Stimulated activated CD8-positive, alpha-beta memory T cell treated with anti-CD3 and anti-CD28 coated beads, Interleukin-12 subunit alpha, Interleukin-12 subunit beta, amount 100 ng/mL, for 1 hour (primary cell): ENCODE data around the gene SMAD1.
"Not testable (repeated sequence)": the region's sequence is repeated elsewhere in the genome, so short reads cannot be mapped to it uniquely, and the experiment has no call there.

Source experiments
- DNase-seq: peaks from one replicate; pipeline ENCODE4 v3.0.0-alpha.2; 2020; ENCODE audit warnings: low read depth

The SMAD1 gene

DNA sequence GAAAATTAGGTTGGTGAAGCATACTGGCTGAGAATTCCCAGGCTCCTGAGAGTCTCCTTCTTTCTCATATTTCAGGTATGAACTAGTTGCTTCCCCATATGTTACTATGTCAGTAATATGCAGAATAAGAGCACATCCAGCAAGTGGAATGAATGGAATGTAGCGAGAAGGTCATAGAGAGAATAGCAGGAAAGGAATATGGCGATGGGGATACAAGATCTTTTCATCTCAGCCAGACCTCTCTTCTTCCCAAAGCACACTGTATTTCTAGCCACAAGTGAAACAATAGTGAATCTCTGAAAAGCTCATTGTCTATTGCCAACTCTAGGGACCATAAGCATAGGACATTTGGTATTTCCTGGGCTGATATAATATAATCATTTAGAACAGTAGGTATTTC is 82.9 kb downstream of the SMAD1 start:
- DNase-seq, result no peak

DNA sequence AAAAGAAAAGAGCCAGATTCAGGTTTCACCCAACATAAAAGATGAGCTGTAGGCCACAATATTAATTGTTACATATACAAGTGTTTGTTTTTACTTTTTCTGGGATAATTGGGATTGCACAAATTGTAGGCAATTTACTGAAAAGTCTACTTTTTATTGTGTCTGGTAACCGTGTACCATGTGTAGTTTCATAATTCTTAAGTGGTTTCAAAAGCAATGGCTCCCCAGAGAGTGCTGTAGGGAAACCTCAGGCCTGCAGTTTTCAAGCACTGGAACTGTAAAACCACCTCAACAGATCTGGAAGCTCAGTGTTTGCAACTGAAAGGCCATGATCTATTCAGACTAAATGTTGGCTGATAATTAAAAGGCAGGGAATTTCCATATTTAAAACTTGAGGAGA is 83.7 kb downstream of the SMAD1 start:
- DNase-seq, result no peak

DNA sequence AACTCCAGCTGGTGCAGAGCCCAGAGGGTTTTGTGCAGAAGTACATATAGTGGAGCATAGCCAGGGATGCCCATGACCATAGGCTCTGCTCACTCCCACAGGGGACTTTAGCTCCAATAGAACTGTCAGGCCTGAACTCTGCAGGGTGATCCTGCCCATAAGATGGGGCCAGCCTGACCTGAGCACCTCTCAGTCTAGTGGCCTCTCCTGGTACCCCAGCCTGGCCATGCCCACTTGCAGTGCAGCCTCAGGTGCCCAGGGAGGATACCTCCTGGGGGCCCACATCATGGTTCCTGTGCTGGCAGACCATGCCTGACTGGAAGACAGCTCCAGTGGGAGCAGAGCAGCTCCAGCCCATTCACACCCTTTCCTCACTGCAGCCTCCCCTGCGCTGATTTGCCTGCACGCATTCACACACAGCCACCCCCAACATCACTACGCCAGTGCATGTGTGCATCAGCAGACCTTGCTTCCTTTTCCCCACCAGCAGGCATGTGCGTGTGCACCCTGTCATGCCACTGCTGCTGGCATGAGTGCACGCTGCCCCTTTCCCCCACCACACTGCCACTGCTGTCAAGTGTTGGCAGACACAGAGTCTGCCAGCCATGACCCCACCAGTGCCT is 84.5 kb downstream of the SMAD1 start:
- DNase-seq, result no peak

DNA sequence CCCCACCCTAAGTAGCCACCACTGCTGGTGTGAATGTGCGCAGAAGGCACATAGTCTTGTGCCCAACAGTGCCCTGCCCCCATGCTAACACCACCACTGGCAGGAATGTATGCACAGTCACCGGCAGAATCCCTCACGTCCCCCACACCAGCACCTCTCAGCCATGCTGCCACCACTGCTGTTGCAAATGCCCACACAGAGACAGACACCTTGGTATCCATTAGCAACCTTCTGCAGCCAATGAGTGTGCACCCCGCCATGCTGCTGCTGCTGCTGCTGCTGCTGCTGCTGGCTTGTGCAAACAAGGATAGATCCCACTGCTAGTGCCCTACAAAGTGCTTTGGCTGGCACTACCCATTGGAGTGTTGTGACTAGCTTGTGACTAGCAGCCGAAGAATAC is 85.1 kb downstream of the SMAD1 start:
- DNase-seq, result no peak

DNA sequence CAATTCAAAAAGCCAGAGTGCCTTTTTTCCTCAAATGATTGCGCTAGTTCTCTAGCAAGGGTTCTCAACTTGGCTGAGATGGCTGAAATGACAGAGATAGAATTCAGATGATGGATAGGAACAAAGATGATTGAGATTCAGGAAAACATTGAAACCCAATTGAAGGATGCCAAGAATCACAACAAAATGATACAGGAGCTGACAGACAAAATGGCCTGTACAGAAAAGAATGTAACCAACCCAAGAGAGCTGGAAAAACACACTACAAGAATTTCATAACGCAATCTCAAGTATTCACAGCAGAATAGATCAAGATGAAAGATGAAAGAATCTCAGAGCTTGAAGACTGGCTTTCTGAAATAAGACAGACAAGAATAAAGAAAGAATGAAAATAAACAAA is 85.9 kb downstream of the SMAD1 start:
- DNase-seq, result no peak

DNA sequence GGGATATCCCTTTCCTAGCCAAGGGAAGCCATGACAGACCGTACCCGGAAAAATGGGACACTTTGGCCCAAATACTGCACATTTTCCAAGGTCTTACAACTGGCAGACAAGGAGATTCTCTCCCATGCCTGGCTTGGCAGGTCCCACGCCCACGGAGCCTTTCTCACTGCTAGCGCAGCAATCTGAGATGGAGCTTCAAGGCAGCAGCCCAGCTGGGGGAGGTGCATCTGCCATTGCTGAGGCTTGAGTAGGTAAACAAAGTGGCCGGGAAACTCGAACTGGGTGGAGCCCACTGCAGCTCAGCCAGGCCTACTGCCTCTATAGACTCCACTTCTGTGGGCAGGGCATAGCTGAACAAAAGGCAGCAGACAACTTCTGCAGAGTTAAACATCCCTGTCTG is 92.9 kb downstream of the SMAD1 start:
- not testable (repeated sequence) for DNase-seq

DNA sequence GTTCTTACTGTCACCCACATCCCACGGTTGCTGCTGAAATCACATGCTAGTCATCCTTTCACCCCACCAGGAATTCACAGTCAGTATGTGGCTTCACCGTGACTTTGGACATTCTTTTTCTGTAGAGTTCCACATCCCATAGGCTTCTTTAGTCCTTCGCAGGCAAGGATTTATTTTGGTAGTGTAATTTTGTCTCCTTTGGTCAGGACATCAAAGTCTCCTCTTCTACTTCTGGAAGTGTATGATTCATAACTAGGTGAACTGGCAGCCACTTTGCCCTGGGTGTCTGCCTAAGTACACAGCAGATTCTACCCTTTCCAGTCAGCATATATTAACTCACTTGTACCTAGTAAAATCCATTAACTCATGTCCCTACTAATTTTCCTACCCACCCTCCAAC is 99.3 kb downstream of the SMAD1 start:
- no peak for DNase-seq

DNA sequence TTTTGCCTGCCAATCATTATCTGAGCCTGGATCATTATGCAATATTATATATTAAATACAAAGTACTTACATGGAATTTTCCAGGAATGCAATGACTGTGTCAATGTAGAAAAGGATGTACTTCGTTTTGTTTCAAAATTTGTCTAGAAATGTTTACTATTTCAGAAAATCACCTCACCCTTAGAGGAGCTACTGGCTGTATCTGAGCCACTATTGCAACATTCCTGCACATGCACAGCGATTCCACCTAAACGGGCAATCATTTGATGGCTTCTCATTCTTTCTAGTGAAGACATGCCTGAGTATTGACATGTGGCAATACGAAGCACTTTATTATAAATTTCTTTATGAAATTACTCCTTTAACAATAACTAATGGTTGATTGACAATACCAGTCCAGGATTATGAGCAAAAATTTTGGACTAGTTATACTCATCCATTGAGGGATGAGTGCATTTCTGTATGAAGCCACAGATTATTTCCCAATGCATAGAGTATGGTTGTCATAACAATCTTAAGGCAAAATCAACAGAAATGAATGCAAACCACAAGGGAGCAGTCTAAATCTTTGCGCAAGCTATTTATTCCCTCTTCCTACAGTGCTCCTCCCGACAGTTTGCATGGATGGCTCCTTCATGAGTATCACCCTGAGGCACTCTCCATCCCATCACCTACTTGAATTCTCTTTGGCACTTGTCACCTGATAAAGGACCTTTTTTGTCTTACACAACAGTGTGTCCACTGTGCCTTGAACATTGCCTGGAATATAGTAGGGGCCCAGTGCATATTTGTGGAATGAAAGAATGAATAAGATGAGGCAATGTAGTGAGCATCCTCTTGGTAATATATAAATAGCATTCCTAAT is 101.8 kb downstream of the SMAD1 start:
- no peak for DNase-seq

DNA sequence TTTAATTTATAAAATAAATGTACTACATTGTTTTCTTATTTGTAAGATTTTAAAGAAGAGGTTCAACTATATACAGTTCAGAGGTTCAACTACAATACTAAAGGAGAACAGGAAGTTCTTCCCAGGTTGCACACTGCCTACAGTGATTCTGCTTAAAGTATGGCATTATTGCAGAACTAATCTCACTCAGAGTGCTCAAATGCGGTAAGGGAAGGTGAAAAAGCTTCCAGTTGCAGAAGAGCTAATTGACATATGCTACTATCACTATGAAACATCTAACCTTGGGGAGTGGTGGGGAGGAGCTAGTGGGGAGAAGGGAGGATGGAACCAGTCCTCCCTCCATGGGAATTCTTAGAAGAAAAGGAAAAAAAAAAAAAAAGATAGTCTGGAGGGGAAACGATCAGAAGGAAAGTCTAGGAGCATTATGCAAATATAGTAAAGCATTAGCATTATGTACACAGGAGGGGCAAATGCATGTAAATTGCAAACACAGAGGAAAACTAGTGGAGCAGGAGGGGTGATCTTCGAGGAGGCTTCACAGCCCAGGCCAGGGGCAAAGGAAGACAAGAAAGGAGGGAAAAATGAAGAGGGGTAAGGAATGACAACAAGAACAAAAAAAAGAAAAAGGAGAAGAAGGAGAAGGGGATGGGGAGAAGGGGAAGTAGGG is 105.6 kb downstream of the SMAD1 start:
- DNase-seq, result no peak

DNA sequence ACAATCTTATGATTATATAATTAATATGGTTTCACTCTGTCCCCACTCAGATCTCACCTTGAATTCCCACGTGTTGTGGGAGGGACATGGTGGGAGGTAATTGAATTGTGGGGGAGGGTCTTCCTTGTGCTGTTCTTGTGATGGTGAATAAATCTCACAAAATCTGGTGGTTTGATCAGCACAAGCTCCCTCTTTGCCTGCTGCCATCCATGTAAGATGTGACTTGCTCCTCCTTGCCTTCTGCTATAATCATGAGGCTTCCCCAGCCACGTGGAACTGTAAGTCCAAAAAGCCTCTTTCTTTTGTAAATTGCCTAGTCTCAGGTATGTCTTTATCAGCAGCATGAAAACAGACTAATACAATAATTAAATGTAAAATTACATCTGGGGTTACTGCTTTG is 107.7 kb downstream of the SMAD1 start:
- not testable (repeated sequence) for DNase-seq

DNA sequence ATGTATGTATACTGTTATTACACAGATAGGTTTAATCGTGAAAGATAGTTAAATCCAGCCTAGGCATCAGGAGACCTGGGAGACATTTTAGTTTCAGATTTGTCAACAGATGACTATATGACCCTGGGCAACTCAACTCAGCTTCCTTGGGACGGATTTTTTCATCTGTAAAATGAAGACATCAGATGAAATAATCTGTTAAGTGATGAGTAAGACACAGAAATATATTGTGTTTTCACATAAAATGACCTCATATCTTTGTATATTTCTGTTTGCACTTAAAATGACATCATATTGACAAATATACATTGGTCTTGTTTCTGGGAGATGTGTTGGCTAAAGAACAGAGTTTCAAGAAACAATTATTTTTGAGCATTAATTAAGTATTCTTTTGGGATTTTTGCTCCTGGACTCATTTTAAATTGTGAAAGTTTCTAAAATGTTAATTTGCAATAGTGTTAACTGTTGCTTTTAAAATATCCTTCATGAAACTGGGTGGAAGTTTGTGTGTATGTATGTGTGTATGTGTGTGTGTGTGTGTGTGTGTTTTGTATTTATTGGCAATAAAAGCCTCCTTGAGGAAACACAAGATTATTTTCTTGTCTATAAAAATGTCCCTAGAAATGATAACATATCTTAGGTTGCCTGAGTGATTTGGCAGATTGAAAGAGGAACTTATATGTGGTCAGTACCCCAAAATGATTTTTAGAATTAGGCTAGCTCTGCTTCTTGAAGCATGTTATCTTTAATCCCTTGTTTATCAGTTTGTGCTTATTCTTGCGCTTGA is 108.5 kb downstream of the SMAD1 start:
- no peak for DNase-seq

DNA sequence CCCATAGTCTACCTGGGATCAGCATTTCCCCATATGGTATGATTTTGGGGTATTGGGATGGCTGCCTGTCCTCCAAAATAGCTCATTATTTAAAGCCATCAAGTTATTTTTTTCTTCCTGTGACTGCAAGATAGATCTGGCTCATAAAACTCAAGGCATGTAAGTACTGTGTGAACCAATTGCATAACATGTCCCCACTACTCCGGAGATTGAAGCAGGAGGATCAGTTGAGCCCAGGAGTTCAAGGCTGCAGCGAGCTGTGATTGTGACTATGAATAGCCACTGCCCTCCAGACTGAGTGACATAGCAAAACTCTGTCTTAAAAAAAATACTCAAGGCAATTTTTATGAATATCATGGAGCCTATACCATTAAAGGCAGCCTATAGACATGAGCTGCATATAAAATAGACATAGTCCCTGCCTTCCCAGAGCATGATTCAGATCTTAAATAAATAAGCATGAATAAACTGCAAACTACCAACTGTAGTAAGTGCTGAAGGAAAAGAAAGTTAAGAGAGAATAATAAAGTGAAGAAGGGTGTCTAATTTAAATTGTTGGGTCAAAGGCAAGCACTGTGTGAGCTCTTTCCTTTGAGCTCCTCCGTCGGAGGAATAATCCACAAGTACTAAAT is 120.6 kb downstream of the SMAD1 start:
- no peak for DNase-seq

DNA sequence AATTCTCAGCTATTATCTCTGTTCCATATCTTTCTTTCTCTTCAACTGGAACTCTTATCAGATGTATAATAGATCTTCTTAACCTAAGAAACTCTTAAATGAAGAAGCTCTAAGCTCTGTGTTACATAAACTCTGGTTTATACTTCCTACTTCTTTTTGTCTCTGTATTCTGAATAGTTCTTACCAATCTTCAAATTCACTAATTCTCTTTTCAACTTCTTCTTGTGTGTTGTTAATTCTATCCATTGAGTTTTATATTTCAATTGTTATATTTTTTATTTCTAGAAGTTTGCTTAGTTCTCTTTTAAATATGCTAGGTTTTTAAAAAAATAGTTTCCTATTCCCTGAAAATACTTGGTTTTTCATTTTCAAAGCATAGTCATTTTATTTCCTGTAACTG is 124.3 kb downstream of the SMAD1 start:
- DNase-seq, result no peak
